ENCODE results near the gene TTLL11. TPM values are rescaled to one million over a fixed set of nuclear protein-coding genes. Genes with fewer than 3 reads are reported as not detected.
"Not testable (repeated sequence)": the region's sequence is repeated elsewhere in the genome, so short reads cannot be mapped to it uniquely, and the experiment has no call there.

The TTLL11 gene
- total RNA-seq, 4 donors from 2014 or later, result 9.8 to 18.6 (median 15.6) TPM

GRCh38 chr9:122005597-122005996, 87.5 kb downstream of the TTLL11 start:
- peaks cover 0 to 15% (median 0%) of the 10 kb centered on the region in 4 donors for H3K4me1 ChIP-seq
- H3K4me3 ChIP-seq, result no peak overlapping the region
- no peaks in the 10 kb centered on the region for H3K36me3 ChIP-seq
- DNase-seq (ENCODE audit: low spot score in 2 of 2), result no peak
- TF ChIP-seq CTCF (IDR thresholded peaks at IDR 0.05) (peak in 1 of 5 experiments; percentile 15), EP300 (IDR thresholded peaks at IDR 0.05) (no peak)
- WGBS, 2 donors, result 19 to 33% methylated on average over 1 of the region's 1 CpG
- no peaks in the 10 kb centered on the region for H3K9me3 ChIP-seq
- H3K27me3 ChIP-seq, result no peaks in the 10 kb centered on the region
- H3K27ac ChIP-seq, result no peak overlapping the region

GRCh38 chr9:122004589-122004988, 88.5 kb downstream of the TTLL11 start:
- WGBS, 2 donors, result 82 to 94% methylated on average over 6 of the region's 6 CpGs
- Histone ChIP-seq H3K9me3 (no peaks in the 10 kb centered on the region), H3K36me3 (no peaks in the 10 kb centered on the region), H3K27me3 (no peaks in the 10 kb centered on the region), H3K4me1 (peaks cover 0 to 15% (median 0%) of the 10 kb centered on the region in 4 donors), H3K4me3 (no peak overlapping the region), H3K27ac (no peak overlapping the region)
- TF ChIP-seq EP300 (IDR thresholded peaks at IDR 0.05), result no peak
- TF ChIP-seq POLR2A (IDR thresholded peaks at IDR 0.05), result no peak
- TF ChIP-seq CTCF (IDR thresholded peaks at IDR 0.05), result no peak
- no peak for DNase-seq (ENCODE audit: low spot score in 2 of 2)

GRCh38 chr9:122001491-122002201, 91.5 kb downstream of the TTLL11 start:
- Histone ChIP-seq H3K4me1 (peaks cover 0 to 23% (median 0%) of the 10 kb centered on the region in 4 donors), H3K27me3 (no peaks in the 10 kb centered on the region), H3K36me3 (no peaks in the 10 kb centered on the region), H3K9me3 (no peaks in the 10 kb centered on the region), H3K27ac (no peak overlapping the region), H3K4me3 (no peak overlapping the region)
- no peak for TF ChIP-seq POLR2A (IDR thresholded peaks at IDR 0.05)
- TF ChIP-seq CTCF (IDR thresholded peaks at IDR 0.05), result no peak
- TF ChIP-seq EP300 (IDR thresholded peaks at IDR 0.05), result no peak
- no peak for DNase-seq (ENCODE audit: low spot score in 2 of 2)
- WGBS, 2 donors, result 64 to 70% methylated on average over 9 of the region's 9 CpGs

GRCh38 chr9:122000526-122000925, 92.6 kb downstream of the TTLL11 start:
- H3K27ac ChIP-seq; H3K4me3 ChIP-seq; H3K36me3 ChIP-seq; DNase-seq (ENCODE audit: low spot score in 2 of 2); H3K27me3 ChIP-seq; H3K9me3 ChIP-seq: not testable (repeated sequence)
- WGBS, 2 donors, result 59 to 70% methylated on average over 6 of the region's 6 CpGs
- peaks cover 0 to 23% (median 0%) of the 10 kb centered on the region in 4 donors for H3K4me1 ChIP-seq

GRCh38 chr9:121999556-121999955, 93.6 kb downstream of the TTLL11 start:
- no peak for DNase-seq (ENCODE audit: low spot score in 2 of 2)
- no peak overlapping the region for H3K27ac ChIP-seq
- no peaks in the 10 kb centered on the region for H3K27me3 ChIP-seq
- no peaks in the 10 kb centered on the region for H3K36me3 ChIP-seq
- WGBS, 2 donors, result 75 to 80% methylated on average over 3 of the region's 3 CpGs
- H3K9me3 ChIP-seq, result no peaks in the 10 kb centered on the region
- TF ChIP-seq CTCF (IDR thresholded peaks at IDR 0.05) (no peak), EP300 (IDR thresholded peaks at IDR 0.05) (no peak)
- H3K4me1 ChIP-seq, result peaks cover 0 to 23% (median 0%) of the 10 kb centered on the region in 4 donors
- no peak overlapping the region for H3K4me3 ChIP-seq

Measured in tibial nerve (tissue), 4 donors.